Thyroid gland (tissue), 4 donors: ENCODE measurements around the gene SYN1. TPM values are rescaled to one million over a fixed set of nuclear protein-coding genes. Genes with fewer than 3 reads are reported as not detected.

Experiments
- DNase-seq, 2 donors: peaks; one replicate each; pipeline ENCODE4 v3.0.0-alpha.2; 2019
- H3K27ac ChIP-seq, 3 donors: fragments of 200-600 bp; sonication (generic); 1 replicate in 2 of 3; 2 replicates in 1 of 3; pipeline ENCODE4 v1.5.1; 2016 to 2019; ENCODE audit warnings: mild to moderate bottlenecking in 1 of 3, moderate library complexity in 1 of 3
- H3K27me3 ChIP-seq: fragments of 200-600 bp; sonication (generic); one replicate; pipeline ENCODE4 v1.5.1; 2019
- H3K36me3 ChIP-seq, 2 donors: fragments of 200-600 bp; sonication (generic); one replicate each; pipeline ENCODE4 v1.5.1; 2016 to 2019
- H3K4me1 ChIP-seq, 2 donors: fragments of 200-600 bp; sonication (generic); one replicate each; pipeline ENCODE4 v1.5.1; 2017 to 2019
- H3K4me3 ChIP-seq, 3 donors: fragments of 200-600 bp; sonication (generic); replicated peaks in 1 of 3; 1 replicate in 2 of 3; 2 replicates in 1 of 3; pipeline ENCODE4 v1.5.1; 2016; ENCODE audit warnings: mild to moderate bottlenecking in 1 of 3
- H3K9me3 ChIP-seq: fragments of 200-600 bp; sonication (generic); one replicate; pipeline ENCODE4 v1.5.1; 2017
- POLR2A ChIP-seq, 2 donors: fragments of 450-650 bp; IDR thresholded peaks; one replicate each; pipeline ENCODE4 v1.6.1; 2017; ENCODE audit warnings: antibody characterized with exemption in 2 of 2, mild to moderate bottlenecking in 2 of 2, moderate library complexity in 1 of 2
- WGBS, 2 donors: methylation state at CpG; one replicate each; pipeline ENCODE4 v1.1.5; 2017; 5-methylcytosine and 5-hydroxymethylcytosine counted together
- intact Hi-C: fragments of 100-400 bp; cut with DNase I; formaldehyde crosslinking; loops from one replicate; pipeline ENCODE4 v1.15.1; 2023
- total RNA-seq, 4 donors: library from RNA; depleted of rRNA; stranded (reverse); fragments of >200 nt; gene quantifications; one replicate each; pipeline ENCODE4 v1.2.3, GENCODE V29; 2016
- TF ChIP-seq, protein P1 (sequence below), 6 experiments: fragments of 200-600 bp in 3 of 6; fragments of 450-650 bp in 3 of 6; sonication (generic) in 3 of 6; IDR thresholded peaks; one replicate each; pipeline ENCODE4 v1.5.1; 2016 to 2019; ENCODE audit warnings: antibody characterized with exemption in 6 of 6, mild to moderate bottlenecking in 2 of 6, inconsistent platforms in 1 of 6, moderate library complexity in 1 of 6

SYN1 gene
- total RNA-seq, 4 donors from 2014 or later = 0.13 to 0.15 TPM; not detected in 2

DNA sequence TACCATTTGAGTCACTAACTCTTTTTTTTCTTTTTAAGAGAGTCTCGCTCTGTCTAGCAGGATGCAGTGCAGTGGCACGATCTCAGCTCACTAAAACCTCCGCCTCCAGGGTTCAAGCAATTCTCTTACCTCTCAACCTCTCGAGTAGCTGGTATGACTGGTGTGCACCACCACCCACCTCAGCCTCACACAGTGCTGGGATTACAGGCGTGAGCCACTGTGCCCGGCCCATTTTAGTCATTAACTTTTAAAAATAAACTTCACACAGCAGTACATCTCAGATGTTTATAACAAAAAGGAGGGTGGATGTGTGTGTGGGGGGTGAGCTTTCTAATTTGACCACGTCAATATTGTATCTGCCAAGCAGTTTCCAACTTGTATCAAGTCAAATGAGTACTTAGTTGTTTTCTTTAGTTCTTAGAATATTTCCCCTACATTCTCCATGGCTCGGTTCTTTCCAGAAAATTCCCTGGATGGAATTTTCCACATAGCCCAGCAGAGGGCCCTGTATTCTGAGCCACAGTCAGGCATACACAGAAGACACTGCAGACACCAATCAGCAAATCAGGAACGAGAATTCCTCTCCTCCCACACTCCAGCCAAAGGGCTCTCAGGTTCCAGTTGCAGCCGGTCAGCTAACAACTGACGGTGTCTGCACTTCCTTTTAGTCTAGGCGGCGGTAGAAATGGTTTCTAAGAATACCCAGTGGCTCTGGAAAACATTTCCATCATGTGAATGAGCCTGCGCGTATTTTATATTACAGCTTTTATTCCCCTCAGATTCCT is 78.7 kb downstream of the SYN1 start:
- intact Hi-C loops = no loop called here
- 24 to 26% methylated on average over 14 to 15 of the region's 15 CpGs for WGBS, 2 donors
- Histone ChIP-seq H3K36me3 (no peaks in the 10 kb centered on the region), H3K4me3 (no peak overlapping the region), H3K27ac (peak overlapping the region; percentile 82 to 89 (median 88)), H3K4me1 (peaks cover 0 to 4% of the 10 kb centered on the region in 2 donors), H3K27me3 (no peaks in the 10 kb centered on the region), H3K9me3 (no peaks in the 10 kb centered on the region)
- TF ChIP-seq POLR2A (IDR thresholded peaks at IDR 0.05) = peak in 1 of 2 donors; percentile 74
- TF ChIP-seq, protein P1, sequence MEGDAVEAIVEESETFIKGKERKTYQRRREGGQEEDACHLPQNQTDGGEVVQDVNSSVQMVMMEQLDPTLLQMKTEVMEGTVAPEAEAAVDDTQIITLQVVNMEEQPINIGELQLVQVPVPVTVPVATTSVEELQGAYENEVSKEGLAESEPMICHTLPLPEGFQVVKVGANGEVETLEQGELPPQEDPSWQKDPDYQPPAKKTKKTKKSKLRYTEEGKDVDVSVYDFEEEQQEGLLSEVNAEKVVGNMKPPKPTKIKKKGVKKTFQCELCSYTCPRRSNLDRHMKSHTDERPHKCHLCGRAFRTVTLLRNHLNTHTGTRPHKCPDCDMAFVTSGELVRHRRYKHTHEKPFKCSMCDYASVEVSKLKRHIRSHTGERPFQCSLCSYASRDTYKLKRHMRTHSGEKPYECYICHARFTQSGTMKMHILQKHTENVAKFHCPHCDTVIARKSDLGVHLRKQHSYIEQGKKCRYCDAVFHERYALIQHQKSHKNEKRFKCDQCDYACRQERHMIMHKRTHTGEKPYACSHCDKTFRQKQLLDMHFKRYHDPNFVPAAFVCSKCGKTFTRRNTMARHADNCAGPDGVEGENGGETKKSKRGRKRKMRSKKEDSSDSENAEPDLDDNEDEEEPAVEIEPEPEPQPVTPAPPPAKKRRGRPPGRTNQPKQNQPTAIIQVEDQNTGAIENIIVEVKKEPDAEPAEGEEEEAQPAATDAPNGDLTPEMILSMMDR (IDR thresholded peaks at IDR 0.05) = peak; percentile 18 to 66 (median 51)
- peak; percentile 81 to 84 for DNase-seq

GRCh38 chrX:47539860-47540259 is 79.8 kb downstream of the SYN1 start:
- intact Hi-C loops = no loop called here
- peaks cover 0 to 4% of the 10 kb centered on the region in 2 donors for H3K4me1 ChIP-seq
- no peak overlapping the region for H3K4me3 ChIP-seq
- H3K36me3 ChIP-seq = no peaks in the 10 kb centered on the region
- no peak for DNase-seq
- H3K9me3 ChIP-seq = no peaks in the 10 kb centered on the region
- peak overlapping the region; percentile 82 to 89 (median 88) for H3K27ac ChIP-seq
- no peak for TF ChIP-seq POLR2A (IDR thresholded peaks at IDR 0.05)
- TF ChIP-seq, protein P1 (IDR thresholded peaks at IDR 0.05) = no peak
- no peaks in the 10 kb centered on the region for H3K27me3 ChIP-seq

DNA sequence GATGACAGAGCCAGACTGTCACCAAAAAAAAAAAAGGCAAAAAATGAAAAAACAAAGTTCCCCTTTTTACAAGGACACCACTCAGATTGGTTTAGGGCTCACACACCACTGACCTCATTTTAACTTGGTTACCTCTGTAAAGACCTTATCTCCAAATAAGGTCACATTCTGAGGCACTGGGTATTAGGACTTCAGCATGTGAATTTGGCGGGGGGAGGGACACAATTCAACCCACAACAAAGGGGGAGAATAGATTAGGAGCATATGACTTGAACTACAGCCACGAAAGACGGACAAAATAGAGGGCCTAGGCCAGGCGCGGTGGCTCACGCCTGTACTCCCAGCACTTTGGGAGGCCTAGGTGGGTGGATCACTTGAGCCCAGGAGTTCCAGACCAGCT is 89.6 kb downstream of the SYN1 start:
- no peaks in the 10 kb centered on the region for H3K36me3 ChIP-seq
- no peak overlapping the region for H3K4me3 ChIP-seq
- H3K9me3 ChIP-seq = no peaks in the 10 kb centered on the region
- intact Hi-C loops = no loop called here
- WGBS, 2 donors = 95 to 100% methylated on average over 4 to 6 of the region's 6 CpGs
- no peak overlapping the region for H3K27ac ChIP-seq
- no peaks in the 10 kb centered on the region for H3K27me3 ChIP-seq
- TF ChIP-seq, protein P1 (IDR thresholded peaks at IDR 0.05) = no peak
- no peak for TF ChIP-seq POLR2A (IDR thresholded peaks at IDR 0.05)
- H3K4me1 ChIP-seq = no peaks in the 10 kb centered on the region
- DNase-seq = no peak

DNA sequence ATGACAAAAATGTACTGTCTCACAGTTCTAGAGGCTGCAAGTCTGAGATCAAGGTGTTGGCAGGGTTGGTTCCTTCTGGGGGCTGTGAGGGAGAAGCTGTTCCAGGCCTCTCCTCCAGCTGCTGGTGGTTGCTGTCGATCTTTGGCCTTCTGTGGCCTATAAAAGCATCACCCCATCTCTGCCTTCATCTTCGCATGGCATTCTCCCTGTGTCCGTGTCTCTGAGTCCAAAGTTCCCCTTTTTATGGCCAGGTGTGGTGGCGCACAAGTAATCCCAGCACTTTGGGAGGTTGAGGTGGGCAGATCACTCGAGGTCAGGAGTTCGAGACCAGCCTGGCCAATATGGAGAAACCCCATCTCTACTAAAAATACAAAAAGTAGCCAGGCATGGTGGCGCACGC is 90.1 kb downstream of the SYN1 start:
- no peak overlapping the region for H3K4me3 ChIP-seq
- intact Hi-C loops = loop anchor here (5.0 kb wide), 1 partner anchor 337 kb away; the partner anchor contains the start of gene UBA1
- 94 to 100% methylated on average over 4 to 8 of the region's 8 CpGs for WGBS, 2 donors

More for the DNA sequence above, 90.1 kb downstream of the SYN1 start:
- Histone ChIP-seq H3K4me1 (no peaks in the 10 kb centered on the region), H3K36me3 (no peaks in the 10 kb centered on the region), H3K27me3 (no peaks in the 10 kb centered on the region), H3K27ac (no peak overlapping the region), H3K9me3 (no peaks in the 10 kb centered on the region)
- no peak for TF ChIP-seq POLR2A (IDR thresholded peaks at IDR 0.05)
- TF ChIP-seq, protein P1 (IDR thresholded peaks at IDR 0.05) = no peak
- DNase-seq = no peak
